H1 (cell line): ENCODE results near the gene MCF2L. TPM values are rescaled to one million over a fixed set of nuclear protein-coding genes. Genes with fewer than 3 reads are reported as not detected.
A peak's percentile ranks its signal among the peaks of the same experiment; 100 is the strongest.

Experiments
- CTCF ChIA-PET: fragments of 300-600 bp; sonication (Branson Sonifier 250); formaldehyde crosslinking; loops from one replicate; lab custom pipeline; 2021; ENCODE audit not compliant: partially characterized antibody; lab: Charles Lee
- POLR2A ChIA-PET: fragments of 300-600 bp; sonication (Branson Sonifier 250); formaldehyde crosslinking; loops from one replicate; lab custom pipeline; 2021; ENCODE audit warnings: inconsistent platforms; ENCODE audit not compliant: partially characterized antibody; lab: Charles Lee
- DNase-seq, 2 experiments: peaks; one replicate each; pipeline versions ENCODE4 v3.0.0 to v3.0.0-alpha.2; 2010 to 2022; ENCODE audit warnings: low spot score in 2 of 2, low read depth in 1 of 2, mixed read lengths in 1 of 2
- FAIRE-seq: peaks from 2 replicates; lab custom pipeline; 2011; peaks lifted over from hg19 to GRCh38; lab: Jason Lieb, UNC
- H2AFZ ChIP-seq: 2 replicates; pipeline ENCODE4 v1.8.1; 2012; ENCODE audit warnings: low read length, inconsistent platforms
- H2AK5ac ChIP-seq: 2 replicates; pipeline ENCODE4 v1.6.1; 2013; ENCODE audit warnings: low read depth, low read length
- H2BK120ac ChIP-seq: replicated peaks from 2 replicates; pipeline ENCODE3; 2013; ENCODE audit warnings: low read depth, low read length, inconsistent platforms
- H2BK12ac ChIP-seq: 2 replicates; pipeline ENCODE4 v1.6.1; 2013; ENCODE audit warnings: low read depth, low read length
- H2BK15ac ChIP-seq: 2 replicates; pipeline ENCODE4 v1.6.1; 2013; ENCODE audit warnings: low read length
- H2BK20ac ChIP-seq: 2 replicates; pipeline ENCODE4 v1.6.1; 2013; ENCODE audit warnings: low read length
- H2BK5ac ChIP-seq: 2 replicates; pipeline ENCODE4 v1.6.1; 2013; ENCODE audit warnings: low read depth, low read length
- H3K14ac ChIP-seq: 2 replicates; pipeline ENCODE4 v1.6.1; 2013; ENCODE audit warnings: inconsistent platforms; ENCODE audit not compliant: insufficient read length
- H3K18ac ChIP-seq: 2 replicates; pipeline ENCODE4 v1.6.1; 2013; ENCODE audit warnings: low read length; ENCODE audit errors: extremely low read depth
- H3K23ac ChIP-seq: 2 replicates; pipeline ENCODE4 v1.6.1; 2013; ENCODE audit warnings: inconsistent platforms; ENCODE audit not compliant: insufficient read length
- H3K23me2 ChIP-seq: 2 replicates; pipeline ENCODE4 v1.6.1; 2013; ENCODE audit warnings: low read depth, low read length
- H3K27ac ChIP-seq: 2 replicates; pipeline ENCODE4 v1.6.1; 2011; ENCODE audit warnings: low read depth, low read length, inconsistent platforms
- H3K27me3 ChIP-seq, 4 experiments: replicated peaks in 1 of 4; 1 replicate in 1 of 4; 2 replicates in 3 of 4; pipeline versions ENCODE4 v1.6.1 to v1.8.1; 2011 to 2013; ENCODE audit warnings: low read length in 3 of 4, mild to moderate bottlenecking in 3 of 4, inconsistent platforms in 2 of 4, mixed read lengths in 2 of 4, moderate library complexity in 1 of 4; ENCODE audit not compliant: control insufficient read depth in 3 of 4, insufficient read depth in 3 of 4; ENCODE audit errors: extremely low read depth in 1 of 4
- H3K36me3 ChIP-seq, 4 experiments: 2 replicates each; pipeline versions ENCODE4 v1.6.1 to v1.8.1; 2011 to 2013; ENCODE audit warnings: mild to moderate bottlenecking in 4 of 4, low read length in 3 of 4, moderate library complexity in 2 of 4, control low read depth in 1 of 4, inconsistent platforms in 1 of 4; ENCODE audit not compliant: insufficient read depth in 4 of 4, control insufficient read depth in 2 of 4
- H3K4ac ChIP-seq: replicated peaks from 2 replicates; pipeline ENCODE3; 2013; ENCODE audit warnings: low read length, low read depth, mixed read lengths, inconsistent platforms; ENCODE audit not compliant: insufficient read length
- H3K4me1 ChIP-seq, 4 experiments: replicated peaks in 1 of 4; 1 replicate in 1 of 4; 2 replicates in 3 of 4; pipeline versions ENCODE4 v1.6.1 to v1.8.1; 2011 to 2013; ENCODE audit warnings: low read length in 3 of 4, inconsistent platforms in 2 of 4, mixed read lengths in 1 of 4; ENCODE audit not compliant: insufficient read depth in 4 of 4, control insufficient read depth in 3 of 4
- H3K4me2 ChIP-seq, 2 experiments: 2 replicates each; pipeline versions ENCODE4 v1.6.1 to v1.8.1; 2011 to 2013; ENCODE audit warnings: low read depth in 2 of 2, low read length in 2 of 2, control low read depth in 1 of 2, inconsistent platforms in 1 of 2, mild to moderate bottlenecking in 1 of 2; ENCODE audit not compliant: insufficient read depth in 1 of 2
- H3K4me3 ChIP-seq, 4 experiments: fragments of 200-600, 300-600 bp in 1 of 4; sonication (generic), shearing (Covaris generic), sonication (Bioruptor Twin) in 1 of 4; 2 replicates each; pipeline versions ENCODE4 v1.5.1 to v1.8.1; 2011 to 2016; ENCODE audit warnings: low read length in 4 of 4, low read depth in 3 of 4, control low read depth in 2 of 4, inconsistent platforms in 2 of 4, mild to moderate bottlenecking in 2 of 4, mixed read lengths in 1 of 4, moderate library complexity in 1 of 4; ENCODE audit not compliant: insufficient read depth in 2 of 4; ENCODE audit errors: extremely low read depth in 1 of 4
- H3K56ac ChIP-seq: replicated peaks from 2 replicates; pipeline ENCODE3; 2013; ENCODE audit warnings: low read depth, mild to moderate bottlenecking, mixed read lengths, low read length, inconsistent platforms; ENCODE audit not compliant: insufficient read length
- H3K79me1 ChIP-seq: 2 replicates; pipeline ENCODE4 v1.6.1; 2013; ENCODE audit warnings: low read depth, low read length, control low read depth
- H3K79me2 ChIP-seq, 2 experiments: 2 replicates each; pipeline versions ENCODE4 v1.6.1 to v1.8.1; 2012 to 2013; ENCODE audit warnings: low read length in 2 of 2, mild to moderate bottlenecking in 2 of 2, inconsistent platforms in 1 of 2; ENCODE audit not compliant: insufficient read depth in 2 of 2, control insufficient read depth in 1 of 2
- H3K9ac ChIP-seq, 4 experiments: replicated peaks in 1 of 4; 1 replicate in 1 of 4; 2 replicates in 3 of 4; pipeline versions ENCODE4 v1.6.1 to v1.8.1; 2011 to 2013; ENCODE audit warnings: low read depth in 3 of 4, low read length in 3 of 4, control low read depth in 2 of 4, mild to moderate bottlenecking in 2 of 4, moderate library complexity in 2 of 4, inconsistent platforms in 1 of 4; ENCODE audit errors: extremely low read depth in 1 of 4
- H3K9me3 ChIP-seq, 2 experiments: 2 replicates each; pipeline versions ENCODE4 v1.6.1 to v1.8.1; 2012 to 2013; ENCODE audit warnings: mild to moderate bottlenecking in 2 of 2, moderate library complexity in 2 of 2, control low read depth in 1 of 2, inconsistent platforms in 1 of 2, low read depth in 1 of 2, low read length in 1 of 2, mixed read lengths in 1 of 2; ENCODE audit not compliant: insufficient read depth in 2 of 2
- H4K20me1 ChIP-seq, 2 experiments: replicated peaks in 1 of 2; 2 replicates each; pipeline versions ENCODE3 to v1.8.1; 2011 to 2013; ENCODE audit warnings: inconsistent platforms in 2 of 2, low read length in 2 of 2, mild to moderate bottlenecking in 1 of 2; ENCODE audit not compliant: insufficient read depth in 2 of 2, control insufficient read depth in 1 of 2
- H4K5ac ChIP-seq: 2 replicates; pipeline ENCODE4 v1.6.1; 2013; ENCODE audit warnings: low read length, low read depth, mixed read lengths, inconsistent platforms; ENCODE audit not compliant: insufficient read length
- H4K8ac ChIP-seq: 2 replicates; pipeline ENCODE4 v1.8.0; 2013; ENCODE audit warnings: mild to moderate bottlenecking, moderate library complexity, low read length, inconsistent platforms; ENCODE audit not compliant: insufficient read depth; ENCODE audit errors: extremely low read depth
- H4K91ac ChIP-seq: replicated peaks from 2 replicates; pipeline ENCODE3; 2013; ENCODE audit warnings: low read length, mixed read lengths, inconsistent platforms; ENCODE audit not compliant: insufficient read length
- ATF3 ChIP-seq: IDR thresholded peaks from 2 replicates; pipeline ENCODE4 v1.6.1; 2011; ENCODE audit warnings: low read depth, mild to moderate bottlenecking, low read length; ENCODE audit not compliant: insufficient read depth
- CBX5 ChIP-seq: fragments of 300-800, 300-1000 bp; sonication (generic); IDR thresholded peaks from 2 replicates; pipeline ENCODE4 v1.7.1; 2016; ENCODE audit warnings: antibody characterized with exemption, low read length, low read depth
- HDAC2 ChIP-seq, 2 experiments: fragments of 300-600 bp in 1 of 2; sonication (generic) in 1 of 2; IDR thresholded peaks; 2 replicates each; pipeline ENCODE4 v1.6.1; 2011 to 2012; ENCODE audit warnings: low read depth in 2 of 2, low read length in 2 of 2, mild to moderate bottlenecking in 2 of 2, moderate library complexity in 2 of 2, borderline replicate concordance in 1 of 2, inconsistent platforms in 1 of 2
- HDAC6 ChIP-seq: IDR thresholded peaks from one replicate; pipeline ENCODE4 v1.7.1; 2012; ENCODE audit warnings: low read depth, mild to moderate bottlenecking, inconsistent platforms, low read length, moderate library complexity
- KDM4A ChIP-seq: IDR thresholded peaks from one replicate; pipeline ENCODE4 v1.7.1; 2012; ENCODE audit warnings: low read depth, mild to moderate bottlenecking, moderate library complexity, low read length, inconsistent platforms; ENCODE audit not compliant: severe bottlenecking
- KDM5A ChIP-seq: fragments of 200-600 bp; IDR thresholded peaks from 2 replicates; pipeline ENCODE4 v1.7.1; 2012; ENCODE audit warnings: mild to moderate bottlenecking, low read length, inconsistent platforms, mixed read lengths
- NANOG ChIP-seq: IDR thresholded peaks from 2 replicates; pipeline ENCODE4 v1.6.1; 2011; ENCODE audit warnings: low read length, low read depth, mild to moderate bottlenecking, inconsistent platforms; ENCODE audit not compliant: insufficient read depth, poor library complexity, severe bottlenecking
- RBBP5 ChIP-seq: IDR thresholded peaks from 2 replicates; pipeline ENCODE4 v1.7.1; 2012; ENCODE audit warnings: low read depth, mild to moderate bottlenecking, inconsistent platforms, low read length, moderate library complexity, borderline replicate concordance
- RNF2 ChIP-seq: fragments of 200-900, 300-1000 bp; sonication (generic); IDR thresholded peaks from 2 replicates; pipeline ENCODE4 v1.7.1; 2016; ENCODE audit warnings: borderline replicate concordance, low read depth, mild to moderate bottlenecking, antibody characterized with exemption, low read length; ENCODE audit not compliant: poor library complexity, severe bottlenecking; ENCODE audit errors: missing control alignments
- SAP30 ChIP-seq: fragments of 300-600 bp; sonication (generic); IDR thresholded peaks from 2 replicates; pipeline ENCODE4 v1.7.1; 2012; ENCODE audit warnings: low read length, moderate library complexity, mild to moderate bottlenecking, inconsistent platforms; ENCODE audit not compliant: insufficient read depth, insufficient replicate concordance
- SIN3A ChIP-seq, 2 experiments: IDR thresholded peaks in 1 of 2; conservative IDR thresholded peaks in 1 of 2; 2 replicates each; pipeline ENCODE4 v1.6.1; 2011 to 2012; ENCODE audit warnings: low read length in 2 of 2, improper control_type of control experiment in 1 of 2, low read depth in 1 of 2, mild to moderate bottlenecking in 1 of 2
- SP1 ChIP-seq: IDR thresholded peaks from 2 replicates; pipeline ENCODE4 v1.6.1; 2011; ENCODE audit warnings: low read depth, low read length
- WGBS, 2 experiments: shearing (Covaris generic) in 1 of 2; methylation state at CpG; one replicate each; pipeline versions ENCODE4 v1.1.6 to v1.1.7; 2013 to 2015; ENCODE audit warnings: low lambda C conversion rate in 2 of 2, mixed read lengths in 2 of 2, inconsistent platforms in 1 of 2, low coverage in 1 of 2, missing lambda C conversion rate in 1 of 2; ENCODE audit not compliant: insufficient replicate concordance in 2 of 2, insufficient coverage in 1 of 2, insufficient read length in 1 of 2; ENCODE audit errors: extremely low coverage in 1 of 2, missing lambda C conversion rate in 1 of 2; 5-methylcytosine and 5-hydroxymethylcytosine counted together
- polyA plus RNA-seq, 7 experiments: library from polyadenylated mRNA; depleted of rRNA in 3 of 7; stranded (reverse) in 5 of 7; unstranded in 2 of 7; fragments of >200 nt in 5 of 7; fragments of 200-250 nt in 2 of 7; gene quantifications; 1 replicate in 5 of 7; 2 replicates in 1 of 7; 4 replicates in 1 of 7; pipeline versions ENCODE4 v1.2.1 to v1.2.3, GENCODE V29; 2011 to 2013; ENCODE audit warnings: missing spikeins in 2 of 7, mixed read lengths in 2 of 7
- total RNA-seq: library from RNA; stranded (reverse); fragmentation: NEBNext Ultra II Directional; extraction: Animal tissue kit (Norgen Biotek cat#: 25700); gene quantifications from 2 replicates; pipeline ENCODE4 v1.2.1, GENCODE V29; 2021

The MCF2L gene
- total and polyA plus RNA-seq, 2 of the 8 experiments (the other 6 are each of a cell fraction or from before 2014, with no cell fraction given): 10.1 to 24.4 TPM

GRCh38 chr13:113006660-113007059 lies 37.6 kb downstream of the MCF2L start:
- no peaks in the 10 kb centered on the region for H3K23me2 ChIP-seq
- H3K27ac ChIP-seq: no peak overlapping the region
- no peak overlapping the region for H3K4me3 ChIP-seq
- H3K36me3 ChIP-seq: no peaks in the 10 kb centered on the region
- H3K9ac ChIP-seq: no peak overlapping the region
- ChIA-PET POLR2A (no interaction called here), CTCF (interaction anchor here (0.8 to 3.7 kb wide), 7 partner anchors 12 to 64 kb away, joined by 3 to 13 read pairs (median 5); partner anchors contain the start of gene MCF2L)
- H3K18ac ChIP-seq: no peak overlapping the region
- no peak overlapping the region for H2BK12ac ChIP-seq
- no peaks in the 10 kb centered on the region for H3K9me3 ChIP-seq
- no peak overlapping the region for H2AFZ ChIP-seq
- FAIRE-seq (no peak), DNase-seq (no peak)
- H4K8ac ChIP-seq: peak overlapping the region; percentile 39
- no peak overlapping the region for H3K4me2 ChIP-seq
- WGBS, 2 experiments: 91% methylated on average over 16 of the region's 16 CpGs; no CpG with 5 or more reads in 1 of the 2 experiments
- H2BK5ac ChIP-seq: no peak overlapping the region; the same call in 1 of the 2 replicates
- no peaks in the 10 kb centered on the region for H3K79me2 ChIP-seq
- no peak overlapping the region for H2AK5ac ChIP-seq
- no peak overlapping the region for H4K5ac ChIP-seq
- peaks cover 2% of the 10 kb centered on the region in 2 experiments for H4K20me1 ChIP-seq
- no peak overlapping the region for H2BK120ac ChIP-seq
- no peaks in the 10 kb centered on the region for H3K27me3 ChIP-seq
- H4K91ac ChIP-seq: no peak overlapping the region
- no peak overlapping the region for H3K4ac ChIP-seq
- H2BK20ac ChIP-seq: no peak overlapping the region
- H3K23ac ChIP-seq: no peak overlapping the region
- H3K14ac ChIP-seq: no peak overlapping the region
- no peak overlapping the region for H2BK15ac ChIP-seq
- H3K56ac ChIP-seq: no peak overlapping the region
- H3K4me1 ChIP-seq: peaks cover 0 to 3% (median 0%) of the 10 kb centered on the region in 4 experiments; a peak in 1 of 7 replicates
- peaks cover 6% of the 10 kb centered on the region for H3K79me1 ChIP-seq
- TF ChIP-seq NANOG (no peak), HDAC6 (no peak), SAP30 (no peak), RNF2 (no peak), RBBP5 (no peak), KDM4A (no peak), SIN3A (conservative IDR thresholded peaks at IDR 0.05 in 1 of 2, IDR thresholded peaks at IDR 0.05 in 1 of 2; ENCODE audit: low read depth in 1 of 2, low read length in 2 of 2) (no peak), ATF3 (no peak), CBX5 (no peak), SP1 (no peak), HDAC2 (IDR thresholded peaks at IDR 0.05; ENCODE audit: borderline replicate concordance in 1 of 2, low read depth in 2 of 2, low read length in 2 of 2) (no peak), KDM5A (no peak)
